Measurements from ENCODE around the gene GGT6. TPM values are rescaled to one million over a fixed set of nuclear protein-coding genes. Genes with fewer than 3 reads are reported as not detected.

Gene GGT6
- total RNA-seq, 1 donor from 2014 or later: not detected

DNA sequence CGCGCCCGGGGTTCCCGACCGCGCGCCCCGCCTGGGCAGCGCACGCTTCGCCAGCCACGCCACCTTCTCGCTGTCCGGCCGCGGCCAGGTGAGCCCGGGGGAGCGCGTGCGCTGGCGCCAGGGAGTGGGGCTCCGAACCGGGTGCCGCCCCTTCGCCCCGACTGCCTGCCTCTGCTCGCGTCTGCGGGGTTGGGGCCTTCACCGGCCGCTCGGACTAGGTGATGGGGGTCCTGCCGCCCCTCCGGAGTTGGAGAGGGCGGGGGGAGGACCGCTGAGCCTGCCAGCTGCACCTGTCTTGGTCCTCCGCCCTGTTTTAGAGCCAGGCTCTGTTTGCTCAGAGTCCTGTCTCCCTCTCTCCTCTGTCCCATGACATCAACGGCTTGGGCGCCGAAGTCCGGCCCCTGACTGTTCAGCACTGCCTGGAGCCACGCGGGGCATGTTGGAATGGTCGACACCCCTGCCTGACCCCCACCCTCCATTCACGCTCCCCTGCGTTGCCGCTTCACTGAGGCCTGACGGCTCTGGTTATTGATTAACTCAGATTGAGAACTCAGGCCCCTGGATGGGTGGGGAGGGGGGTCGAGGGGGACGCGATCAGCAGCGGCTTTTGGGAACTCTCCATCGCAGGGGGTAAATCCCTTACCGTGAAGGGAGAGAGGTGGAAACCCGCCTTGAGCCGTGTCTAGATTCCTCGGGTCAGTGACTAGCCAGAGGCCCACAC lies 24.7 kb upstream of the GGT6 start:
- TF ChIP-seq, protein P1, sequence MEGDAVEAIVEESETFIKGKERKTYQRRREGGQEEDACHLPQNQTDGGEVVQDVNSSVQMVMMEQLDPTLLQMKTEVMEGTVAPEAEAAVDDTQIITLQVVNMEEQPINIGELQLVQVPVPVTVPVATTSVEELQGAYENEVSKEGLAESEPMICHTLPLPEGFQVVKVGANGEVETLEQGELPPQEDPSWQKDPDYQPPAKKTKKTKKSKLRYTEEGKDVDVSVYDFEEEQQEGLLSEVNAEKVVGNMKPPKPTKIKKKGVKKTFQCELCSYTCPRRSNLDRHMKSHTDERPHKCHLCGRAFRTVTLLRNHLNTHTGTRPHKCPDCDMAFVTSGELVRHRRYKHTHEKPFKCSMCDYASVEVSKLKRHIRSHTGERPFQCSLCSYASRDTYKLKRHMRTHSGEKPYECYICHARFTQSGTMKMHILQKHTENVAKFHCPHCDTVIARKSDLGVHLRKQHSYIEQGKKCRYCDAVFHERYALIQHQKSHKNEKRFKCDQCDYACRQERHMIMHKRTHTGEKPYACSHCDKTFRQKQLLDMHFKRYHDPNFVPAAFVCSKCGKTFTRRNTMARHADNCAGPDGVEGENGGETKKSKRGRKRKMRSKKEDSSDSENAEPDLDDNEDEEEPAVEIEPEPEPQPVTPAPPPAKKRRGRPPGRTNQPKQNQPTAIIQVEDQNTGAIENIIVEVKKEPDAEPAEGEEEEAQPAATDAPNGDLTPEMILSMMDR (IDR thresholded peaks at IDR 0.05; ENCODE audit: unreplicated experiment): no peak
- Mint-ChIP-seq H3K4me3 (ENCODE audit: unreplicated experiment) (peak overlapping the region; percentile 47), H3K36me3 (ENCODE audit: low read depth, unreplicated experiment) (no peaks in the 10 kb centered on the region), H3K4me1 (ENCODE audit: unreplicated experiment) (peaks cover 9% of the 10 kb centered on the region), H3K27me3 (ENCODE audit: unreplicated experiment) (peaks cover 24% of the 10 kb centered on the region), H3K27ac (ENCODE audit: unreplicated experiment) (no peak overlapping the region), H3K9me3 (ENCODE audit: unreplicated experiment) (no peaks in the 10 kb centered on the region)
- no peak for DNase-seq (ENCODE audit: low spot score)

DNA sequence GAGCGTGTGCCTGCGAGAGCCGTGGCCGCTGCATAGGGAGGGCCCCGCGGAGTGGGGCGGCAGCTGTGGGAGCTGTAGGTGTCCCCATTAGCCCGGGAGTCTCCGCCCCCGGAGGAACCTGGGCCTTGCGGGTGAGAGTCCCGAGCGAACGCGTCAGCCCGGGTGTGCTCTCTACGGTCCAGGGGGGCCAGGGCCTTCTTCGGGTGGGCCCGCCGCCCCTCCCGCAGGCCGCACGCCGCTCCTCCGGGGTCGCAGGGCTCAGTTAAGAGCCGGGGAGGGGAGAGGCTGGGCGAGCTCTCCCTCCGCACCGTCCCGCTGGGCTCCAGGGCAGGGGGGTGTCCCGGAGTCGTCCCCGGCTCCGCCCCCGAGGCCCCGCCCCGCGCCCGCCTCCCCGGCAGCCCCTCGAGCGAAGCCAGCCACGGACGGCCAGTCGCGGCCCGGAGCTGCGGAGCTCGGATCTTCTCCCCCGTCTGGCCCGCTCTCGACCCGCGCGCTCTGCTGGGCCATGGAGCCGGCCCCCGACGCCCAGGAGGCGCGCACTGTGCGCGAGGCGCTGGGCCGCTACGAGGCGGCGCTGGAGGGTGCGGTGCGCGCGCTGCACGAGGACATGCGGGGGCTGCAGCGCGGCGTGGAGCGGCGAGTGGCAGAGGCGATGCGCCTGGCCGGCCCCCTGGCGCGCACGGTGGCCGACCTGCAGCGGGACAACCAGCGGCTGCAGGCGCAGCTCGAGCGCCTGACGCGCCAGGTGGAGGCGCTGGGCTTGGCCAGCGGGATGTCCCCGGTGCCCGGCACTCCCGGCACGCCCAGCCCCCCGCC lies 23.9 kb upstream of the GGT6 start, which contains the start of gene SMTNL2:
SMTNL2 (plus strand) TSS at position 429 of the 816 bp plus-strand sequence; CDS start at position 506, 77 bp downstream.
- no peak within 1 kb of the TSS for H3K27ac Mint-ChIP-seq (ENCODE audit: unreplicated experiment)
- no peaks in the 10 kb centered on the region for H3K36me3 Mint-ChIP-seq (ENCODE audit: low read depth, unreplicated experiment)
- peaks cover 9% of the 10 kb centered on the region for H3K4me1 Mint-ChIP-seq (ENCODE audit: unreplicated experiment)
- peak within 1 kb of the TSS; percentile 89 for H3K4me3 Mint-ChIP-seq (ENCODE audit: unreplicated experiment)
- TF ChIP-seq, protein P1 (IDR thresholded peaks at IDR 0.05; ENCODE audit: unreplicated experiment): no peak
- H3K9me3 Mint-ChIP-seq (ENCODE audit: unreplicated experiment): no peaks in the 10 kb centered on the region
- H3K27me3 Mint-ChIP-seq (ENCODE audit: unreplicated experiment): peaks cover 25% of the 10 kb centered on the region
- DNase-seq (ENCODE audit: low spot score): peak; percentile 33

DNA sequence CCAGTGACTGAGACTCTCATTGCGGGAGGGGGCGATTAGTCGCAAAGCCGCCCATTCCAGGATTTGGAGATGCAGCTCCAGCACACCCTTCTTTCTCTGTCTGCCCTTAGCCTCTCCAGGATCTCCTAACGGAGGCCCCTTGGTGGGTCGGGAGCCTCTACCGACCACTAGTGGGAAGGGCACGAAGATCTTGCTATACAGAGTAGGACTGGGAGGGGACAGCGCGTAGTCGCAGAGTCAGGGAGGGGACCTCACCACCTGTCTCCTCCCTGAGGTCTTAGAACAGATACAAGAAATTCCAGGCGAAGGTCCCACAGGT lies 23.4 kb upstream of the GGT6 start:
- DNase-seq (ENCODE audit: low spot score): peak; percentile 59
- H3K4me1 Mint-ChIP-seq (ENCODE audit: unreplicated experiment): peaks cover 9% of the 10 kb centered on the region
- H3K4me3 Mint-ChIP-seq (ENCODE audit: unreplicated experiment): peak overlapping the region; percentile 89
- H3K9me3 Mint-ChIP-seq (ENCODE audit: unreplicated experiment): no peaks in the 10 kb centered on the region
- TF ChIP-seq, protein P1 (IDR thresholded peaks at IDR 0.05; ENCODE audit: unreplicated experiment): no peak
- no peak overlapping the region for H3K27ac Mint-ChIP-seq (ENCODE audit: unreplicated experiment)
- H3K27me3 Mint-ChIP-seq (ENCODE audit: unreplicated experiment): peaks cover 25% of the 10 kb centered on the region
- H3K36me3 Mint-ChIP-seq (ENCODE audit: low read depth, unreplicated experiment): no peaks in the 10 kb centered on the region

DNA sequence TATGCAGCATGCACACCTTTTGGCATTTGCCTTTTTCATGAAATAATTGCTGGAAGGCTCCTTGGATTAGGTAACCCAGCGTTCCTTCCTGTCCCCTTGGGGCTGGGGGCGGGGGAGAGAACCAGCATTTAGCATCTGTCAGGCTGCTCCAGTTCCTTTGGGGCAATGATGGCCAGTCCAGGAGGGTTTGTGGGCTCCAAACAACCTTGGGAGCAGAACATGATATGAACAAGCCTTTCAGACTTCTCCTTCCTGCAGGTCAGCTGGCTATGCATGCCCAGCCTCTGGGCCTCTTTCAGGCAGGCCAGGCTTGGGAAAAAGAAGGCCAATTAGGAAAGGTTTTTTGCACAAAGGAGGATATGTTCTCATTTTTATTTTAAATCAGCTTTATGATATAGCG lies 22.8 kb upstream of the GGT6 start:
- peak overlapping the region; percentile 89 for H3K4me3 Mint-ChIP-seq (ENCODE audit: unreplicated experiment)
- H3K27me3 Mint-ChIP-seq (ENCODE audit: unreplicated experiment): peaks cover 25% of the 10 kb centered on the region
- TF ChIP-seq, protein P1 (IDR thresholded peaks at IDR 0.05; ENCODE audit: unreplicated experiment): no peak
- no peaks in the 10 kb centered on the region for H3K36me3 Mint-ChIP-seq (ENCODE audit: low read depth, unreplicated experiment)
- DNase-seq (ENCODE audit: low spot score): no peak
- H3K4me1 Mint-ChIP-seq (ENCODE audit: unreplicated experiment): peaks cover 9% of the 10 kb centered on the region
- H3K9me3 Mint-ChIP-seq (ENCODE audit: unreplicated experiment): no peaks in the 10 kb centered on the region
- H3K27ac Mint-ChIP-seq (ENCODE audit: unreplicated experiment): no peak overlapping the region

DNA sequence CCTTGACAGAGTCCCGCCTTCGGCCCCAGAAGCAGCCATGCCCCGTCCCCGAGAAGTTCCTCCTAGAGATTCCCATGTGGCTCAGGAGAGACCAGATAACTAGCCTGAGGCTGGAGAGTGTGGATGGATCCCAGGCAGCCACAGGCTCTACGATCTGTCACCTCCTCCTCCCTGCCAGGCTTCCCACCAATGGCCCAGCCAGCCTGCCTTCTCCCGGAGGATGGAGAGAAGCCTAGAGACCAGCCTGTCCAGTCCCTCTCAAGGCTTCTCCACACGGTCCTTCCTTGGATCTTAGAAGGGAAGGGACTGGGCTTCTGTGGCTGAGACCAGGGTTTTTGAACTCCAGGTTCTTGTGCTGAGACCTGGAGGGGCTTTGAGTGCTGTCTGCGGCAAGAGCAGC lies 22.3 kb upstream of the GGT6 start:
- no peaks in the 10 kb centered on the region for H3K36me3 Mint-ChIP-seq (ENCODE audit: low read depth, unreplicated experiment)
- H3K4me1 Mint-ChIP-seq (ENCODE audit: unreplicated experiment): peaks cover 9% of the 10 kb centered on the region
- no peaks in the 10 kb centered on the region for H3K9me3 Mint-ChIP-seq (ENCODE audit: unreplicated experiment)
- H3K27me3 Mint-ChIP-seq (ENCODE audit: unreplicated experiment): peaks cover 25% of the 10 kb centered on the region
- no peak overlapping the region for H3K27ac Mint-ChIP-seq (ENCODE audit: unreplicated experiment)
- no peak overlapping the region for H3K4me3 Mint-ChIP-seq (ENCODE audit: unreplicated experiment)
- TF ChIP-seq, protein P1 (IDR thresholded peaks at IDR 0.05; ENCODE audit: unreplicated experiment): no peak
- DNase-seq (ENCODE audit: low spot score): no peak
